ENCODE data around the gene ODF2. TPM values are rescaled to one million over a fixed set of nuclear protein-coding genes. Genes with fewer than 3 reads are reported as not detected.

The ODF2 gene
- total RNA-seq, 6 donors from 2014 or later: 12.2 to 50.3 (median 22.5) TPM

GRCh38 chr9:128431207-128431606 lies 24.6 kb upstream of the ODF2 start:
- H3K4me3 ChIP-seq: no peak overlapping the region
- TF ChIP-seq POLR2AphosphoS5 (IDR thresholded peaks at IDR 0.05): no peak
- TF ChIP-seq EP300 (IDR thresholded peaks at IDR 0.05): no peak
- TF ChIP-seq CTCF (IDR thresholded peaks at IDR 0.05): no peak
- no peak for TF ChIP-seq POLR2A (IDR thresholded peaks at IDR 0.05)
- no peaks in the 10 kb centered on the region for H3K4me1 ChIP-seq
- no peaks in the 10 kb centered on the region for H3K9me3 ChIP-seq
- WGBS, 2 donors: 86 to 91% methylated on average over 6 to 8 of the region's 8 CpGs
- no peak overlapping the region for H3K27ac ChIP-seq
- DNase-seq: no peak
- peaks cover 0 to 4% (median 0%) of the 10 kb centered on the region in 4 donors for H3K36me3 ChIP-seq
- no peaks in the 10 kb centered on the region for H3K27me3 ChIP-seq
- no peak for ATAC-seq (ENCODE audit: low FRiP score in 2 of 2)

- Histone ChIP-seq H3K9me3 (no peaks in the 10 kb centered on the region), H3K4me1 (peaks cover 6 to 7% (median 7%) of the 10 kb centered on the region in 4 donors), H3K36me3 (peaks cover 0 to 4% (median 0%) of the 10 kb centered on the region in 4 donors), H3K4me3 (no peak overlapping the region), H3K27ac (no peak overlapping the region), H3K27me3 (no peaks in the 10 kb centered on the region)
- DNase-seq (no peak), ATAC-seq (ENCODE audit: low FRiP score in 2 of 2) (no peak)
- TF ChIP-seq POLR2AphosphoS5 (IDR thresholded peaks at IDR 0.05) (no peak), EP300 (IDR thresholded peaks at IDR 0.05) (no peak), CTCF (IDR thresholded peaks at IDR 0.05) (no peak), POLR2A (IDR thresholded peaks at IDR 0.05) (no peak)
- WGBS, 2 donors: 92 to 96% methylated on average over 14 to 16 of the region's 17 CpGs
These were observed 21.5 kb upstream of the ODF2 start for GRCh38 chr9:128434340-128434739.

GRCh38 chr9:128435611-128436010 lies 20.2 kb upstream of the ODF2 start:
- H3K27ac ChIP-seq: no peak overlapping the region
- no peak for DNase-seq
- H3K4me3 ChIP-seq: no peak overlapping the region
- peaks cover 0 to 4% (median 0%) of the 10 kb centered on the region in 4 donors for H3K36me3 ChIP-seq
- TF ChIP-seq POLR2A (IDR thresholded peaks at IDR 0.05): no peak
- no peak for TF ChIP-seq CTCF (IDR thresholded peaks at IDR 0.05)
- TF ChIP-seq POLR2AphosphoS5 (IDR thresholded peaks at IDR 0.05): no peak
- TF ChIP-seq EP300 (IDR thresholded peaks at IDR 0.05): no peak
- 88 to 94% methylated on average over 10 to 18 of the region's 18 CpGs for WGBS, 2 donors
- no peaks in the 10 kb centered on the region for H3K27me3 ChIP-seq
- no peaks in the 10 kb centered on the region for H3K9me3 ChIP-seq
- ATAC-seq (ENCODE audit: low FRiP score in 2 of 2): no peak
- peaks cover 6 to 7% (median 7%) of the 10 kb centered on the region in 4 donors for H3K4me1 ChIP-seq

GRCh38 chr9:128438343-128439109 lies 17.3 kb upstream of the ODF2 start:
- no peaks in the 10 kb centered on the region for H3K9me3 ChIP-seq
- no peaks in the 10 kb centered on the region for H3K36me3 ChIP-seq
- peak; percentile 88 to 99 (median 93) for TF ChIP-seq CTCF (IDR thresholded peaks at IDR 0.05)
- TF ChIP-seq POLR2AphosphoS5 (IDR thresholded peaks at IDR 0.05): peak in 1 of 2 donors; percentile 29
- no peak for TF ChIP-seq POLR2A (IDR thresholded peaks at IDR 0.05)
- TF ChIP-seq EP300 (IDR thresholded peaks at IDR 0.05): no peak
- H3K27ac ChIP-seq: no peak overlapping the region
- peaks cover 6 to 7% (median 7%) of the 10 kb centered on the region in 4 donors for H3K4me1 ChIP-seq
- WGBS, 2 donors: 32 to 81% methylated on average over 3 to 12 of the region's 12 CpGs
- ATAC-seq (ENCODE audit: low FRiP score in 2 of 2) (peak; percentile 93 to 96), DNase-seq (peak in 1 of 2 donors; percentile 88)
- no peaks in the 10 kb centered on the region for H3K27me3 ChIP-seq
- H3K4me3 ChIP-seq: no peak overlapping the region

Data from upper lobe of left lung (tissue), 6 donors.